Inferior parietal cortex (tissue), 1 donor: ENCODE results near the gene TMEM79.
"Not testable (repeated sequence)": the region's sequence is repeated elsewhere in the genome, so short reads cannot be mapped to it uniquely, and the experiment has no call there.

ENCODE experiments used
- DNase-seq: peaks from one replicate; pipeline ENCODE4 v3.0.0-alpha.2; 2016; ENCODE audit errors: extremely low spot score

Gene TMEM79

DNA sequence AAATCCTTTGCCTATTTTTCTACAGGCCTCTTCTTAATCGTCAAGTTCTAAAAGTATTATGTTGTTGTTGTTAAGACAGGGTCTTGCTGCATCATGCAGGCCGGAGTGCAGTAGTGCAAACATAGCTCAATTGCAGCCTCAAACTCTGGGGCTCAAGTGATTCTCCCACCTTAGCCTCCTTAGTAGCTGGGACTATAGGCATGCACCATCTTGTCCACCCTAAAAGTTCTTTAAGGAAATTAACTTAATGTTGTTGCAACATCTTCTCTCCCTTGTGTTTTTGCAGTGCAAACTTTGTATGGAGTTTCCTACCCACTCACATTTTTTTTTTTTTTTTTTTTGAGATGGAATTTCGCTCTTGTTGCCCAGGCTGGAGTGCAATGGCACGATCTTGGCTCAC, 19.1 kb downstream of the TMEM79 start:
- DNase-seq = no peak

DNA sequence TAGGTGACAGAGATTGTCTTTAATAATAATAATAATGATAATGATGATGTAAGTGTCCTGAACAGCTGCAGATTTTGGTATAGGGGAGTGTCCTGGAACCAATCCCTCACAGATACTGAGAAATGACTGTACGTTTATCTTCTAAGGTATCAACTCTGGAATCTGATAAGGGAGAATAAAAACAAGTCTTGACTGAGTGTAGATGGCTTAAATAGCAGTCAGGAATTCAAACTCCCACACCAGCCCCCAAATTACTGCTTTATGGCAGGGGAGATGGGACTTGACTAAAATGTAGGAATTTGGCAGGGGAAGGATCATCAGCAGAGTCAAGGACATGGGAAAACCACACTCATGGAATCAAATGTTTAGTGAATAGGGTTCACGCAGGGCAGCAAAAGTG, 21.1 kb downstream of the TMEM79 start:
- DNase-seq = no peak

- DNase-seq = no peak
Measured at GRCh38 chr1:156308078-156308477, 24.0 kb downstream of the TMEM79 start.

GRCh38 chr1:156310962-156311361, 26.8 kb downstream of the TMEM79 start:
- DNase-seq = no peak

DNA sequence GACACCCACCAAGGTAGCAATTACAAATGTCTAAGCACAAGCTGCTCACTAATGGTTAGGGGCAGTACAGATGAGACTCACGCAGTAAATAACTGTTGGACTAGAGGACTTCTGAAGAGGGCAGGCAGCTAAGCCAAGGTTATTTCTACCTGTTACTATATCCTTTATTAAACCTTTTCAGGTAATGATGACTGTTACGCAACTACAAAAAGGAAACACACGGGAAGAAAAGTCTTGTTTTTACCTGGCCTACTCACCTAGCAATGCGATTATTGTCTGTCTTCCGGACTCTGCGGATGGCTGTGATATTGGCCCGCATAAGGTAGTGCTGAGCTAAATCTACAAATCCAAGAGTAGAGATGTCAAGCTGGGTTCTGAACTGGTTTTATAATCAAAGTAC, 32.8 kb downstream of the TMEM79 start:
- no peak for DNase-seq

DNA sequence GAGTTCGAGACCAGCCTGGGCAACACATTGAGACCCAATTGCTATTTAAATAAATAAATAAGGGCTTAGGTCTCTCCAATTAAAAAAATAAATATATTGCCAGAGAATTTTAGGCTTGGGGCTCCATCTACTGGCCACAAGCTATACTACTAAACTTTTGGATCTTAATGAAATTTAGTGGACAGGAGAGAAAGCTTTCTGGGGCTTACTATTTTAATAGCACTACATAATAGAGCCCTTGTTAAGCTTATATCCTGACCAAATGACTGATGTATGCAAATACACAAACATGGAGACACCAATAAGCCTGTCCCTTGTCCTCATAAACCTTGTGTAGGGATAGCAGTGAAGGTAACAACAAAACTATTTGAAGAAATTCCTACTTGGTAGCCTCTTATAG, 35.5 kb downstream of the TMEM79 start:
- DNase-seq = peak; percentile 32

- DNase-seq = no peak
Measured at GRCh38 chr1:156320560-156320959, 36.4 kb downstream of the TMEM79 start.

DNA sequence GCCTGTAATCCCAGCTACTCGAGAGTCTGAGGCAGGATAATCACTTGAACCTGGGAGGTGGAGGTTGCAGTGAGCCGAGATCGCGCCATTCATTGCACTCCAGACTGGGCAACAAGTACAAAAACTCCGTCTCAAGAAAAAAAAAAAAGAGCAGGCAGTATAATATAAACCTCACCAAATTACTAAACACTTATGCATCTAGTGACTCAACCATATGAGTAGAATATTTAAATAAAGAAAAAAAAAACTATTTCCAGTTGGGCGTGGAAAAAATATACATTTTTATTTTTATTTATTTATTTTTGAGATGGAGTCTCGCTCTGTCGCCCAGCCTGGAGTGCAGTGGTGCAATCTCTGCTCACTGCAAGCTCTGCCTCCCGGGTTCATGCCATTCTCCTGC, 39.1 kb downstream of the TMEM79 start:
- not testable (repeated sequence) for DNase-seq

DNA sequence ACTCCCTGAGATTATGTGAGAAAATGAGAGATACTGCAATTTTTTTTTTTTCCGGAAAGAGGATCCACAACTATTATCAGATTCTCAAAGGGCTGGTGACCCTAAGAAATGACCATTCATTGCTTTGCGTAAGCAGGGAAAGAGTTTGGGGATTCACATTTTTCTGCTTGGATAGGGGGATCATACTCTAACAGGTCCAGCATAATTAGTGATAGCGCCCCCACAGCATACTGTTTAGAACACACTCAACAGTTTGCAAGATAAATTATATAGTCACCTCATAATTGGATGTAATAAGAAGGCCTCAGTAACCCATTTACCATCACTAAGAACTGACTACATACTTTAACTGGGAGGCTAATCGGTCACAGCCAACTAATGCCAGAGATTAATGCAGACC, 52.1 kb downstream of the TMEM79 start:
- DNase-seq = no peak

GRCh38 chr1:156337052-156337887, 53.1 kb downstream of the TMEM79 start:
- DNase-seq = no peak

DNA sequence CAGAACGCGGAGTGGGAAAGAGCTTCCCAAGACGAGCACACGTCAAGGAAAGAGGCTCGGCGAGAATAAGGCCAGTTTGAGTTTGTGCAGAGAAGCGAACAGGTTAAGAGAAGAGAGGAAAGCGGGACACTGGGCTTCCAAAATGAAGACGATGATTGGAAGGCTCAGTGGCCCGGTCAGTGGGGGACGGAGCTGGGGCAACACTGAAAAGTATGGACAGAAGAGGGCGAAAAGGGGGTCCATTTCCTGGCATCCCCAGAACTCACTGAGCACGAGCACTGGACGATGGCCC, 53.7 kb downstream of the TMEM79 start:
- no peak for DNase-seq

GRCh38 chr1:156338180-156338976, 54.3 kb downstream of the TMEM79 start, which contains the start of the genes CCT3 and TSACC:
Gene CCT3 (minus strand): TSS chr1:156338292. CDS start chr1:156338184, 108 bp downstream.
Gene TSACC (plus strand): TSS chr1:156338526. CDS start chr1:156339758, 1,232 bp downstream.
- peak; percentile 99 for DNase-seq
